Epithelial cell of proximal tubule (primary cell): ENCODE measurements around the gene EMID1. TPM values are rescaled to one million over a fixed set of nuclear protein-coding genes. Genes with fewer than 3 reads are reported as not detected.

ENCODE experiments used
- DNase-seq: peaks from one replicate; pipeline ENCODE4 v3.0.0-alpha.2; 2011; ENCODE audit warnings: low read depth
- H3K4me3 ChIP-seq: 2 replicates; pipeline ENCODE4 v1.5.1; 2011; ENCODE audit warnings: low read depth, mild to moderate bottlenecking, low read length
- CTCF ChIP-seq: conservative IDR thresholded peaks from 2 replicates; pipeline ENCODE4 v1.5.1; 2012; ENCODE audit warnings: low read depth, mild to moderate bottlenecking, low read length
- total RNA-seq: library from RNA; depleted of rRNA; stranded (reverse); fragments of >200 nt; gene quantifications from 2 replicates; pipeline ENCODE4 v1.2.3, GENCODE V29; 2015

The EMID1 gene
- total RNA-seq, 1 donor from 2014 or later: 0.17 TPM

- no peak for DNase-seq
- no peak for TF ChIP-seq CTCF
- H3K4me3 ChIP-seq: no peak overlapping the region
Measured at GRCh38 chr22:29209624-29209929, 3.9 kb downstream of the EMID1 start.

- DNase-seq: no peak
- TF ChIP-seq CTCF: no peak
- no peak overlapping the region for H3K4me3 ChIP-seq
Measured at GRCh38 chr22:29211066-29211465, 5.4 kb downstream of the EMID1 start.

GRCh38 chr22:29211466-29211865 lies 5.8 kb downstream of the EMID1 start:
- H3K4me3 ChIP-seq: no peak overlapping the region
- TF ChIP-seq CTCF: no peak
- no peak for DNase-seq

- no peak overlapping the region for H3K4me3 ChIP-seq
- no peak for TF ChIP-seq CTCF
- DNase-seq: no peak
Measured at GRCh38 chr22:29212743-29213142, 7.0 kb downstream of the EMID1 start.

- no peak for TF ChIP-seq CTCF
- no peak for DNase-seq
- H3K4me3 ChIP-seq: no peak overlapping the region
Measured at GRCh38 chr22:29213493-29213892, 7.8 kb downstream of the EMID1 start.

- no peak for DNase-seq
- H3K4me3 ChIP-seq: no peak overlapping the region
- TF ChIP-seq CTCF: no peak
Measured at GRCh38 chr22:29214232-29214631, 8.5 kb downstream of the EMID1 start.

- no peak overlapping the region for H3K4me3 ChIP-seq
- TF ChIP-seq CTCF: no peak
- DNase-seq: no peak
Measured at GRCh38 chr22:29215012-29215860, 9.5 kb downstream of the EMID1 start.
